ENCODE measurements around the gene LINGO3. TPM values are rescaled to one million over a fixed set of nuclear protein-coding genes. Genes with fewer than 3 reads are reported as not detected.
A peak's percentile ranks its signal among the peaks of the same experiment; 100 is the strongest.

The LINGO3 gene, protein sequence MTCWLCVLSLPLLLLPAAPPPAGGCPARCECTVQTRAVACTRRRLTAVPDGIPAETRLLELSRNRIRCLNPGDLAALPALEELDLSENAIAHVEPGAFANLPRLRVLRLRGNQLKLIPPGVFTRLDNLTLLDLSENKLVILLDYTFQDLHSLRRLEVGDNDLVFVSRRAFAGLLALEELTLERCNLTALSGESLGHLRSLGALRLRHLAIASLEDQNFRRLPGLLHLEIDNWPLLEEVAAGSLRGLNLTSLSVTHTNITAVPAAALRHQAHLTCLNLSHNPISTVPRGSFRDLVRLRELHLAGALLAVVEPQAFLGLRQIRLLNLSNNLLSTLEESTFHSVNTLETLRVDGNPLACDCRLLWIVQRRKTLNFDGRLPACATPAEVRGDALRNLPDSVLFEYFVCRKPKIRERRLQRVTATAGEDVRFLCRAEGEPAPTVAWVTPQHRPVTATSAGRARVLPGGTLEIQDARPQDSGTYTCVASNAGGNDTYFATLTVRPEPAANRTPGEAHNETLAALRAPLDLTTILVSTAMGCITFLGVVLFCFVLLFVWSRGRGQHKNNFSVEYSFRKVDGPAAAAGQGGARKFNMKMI
- total RNA-seq (2021) (2.0 to 2.9 TPM (median 2.8 TPM) in 3 replicates), Bru-seq, nascent RNA (percentile 21 among the genes with signal in this experiment)
- long read RNA-seq, experiment 1, partial matches to known transcripts, result 0 of 13 reads
- long read RNA-seq, experiment 1, other reads (novel, unspliced or antisense), result 11 of 13 reads
- long read RNA-seq, experiment 2, partial matches to known transcripts, result 0 of 2 reads
- long read RNA-seq, experiment 2, other reads (novel, unspliced or antisense), result 2 of 2 reads
- long read RNA-seq, experiment 3, result 0 reads

DNA sequence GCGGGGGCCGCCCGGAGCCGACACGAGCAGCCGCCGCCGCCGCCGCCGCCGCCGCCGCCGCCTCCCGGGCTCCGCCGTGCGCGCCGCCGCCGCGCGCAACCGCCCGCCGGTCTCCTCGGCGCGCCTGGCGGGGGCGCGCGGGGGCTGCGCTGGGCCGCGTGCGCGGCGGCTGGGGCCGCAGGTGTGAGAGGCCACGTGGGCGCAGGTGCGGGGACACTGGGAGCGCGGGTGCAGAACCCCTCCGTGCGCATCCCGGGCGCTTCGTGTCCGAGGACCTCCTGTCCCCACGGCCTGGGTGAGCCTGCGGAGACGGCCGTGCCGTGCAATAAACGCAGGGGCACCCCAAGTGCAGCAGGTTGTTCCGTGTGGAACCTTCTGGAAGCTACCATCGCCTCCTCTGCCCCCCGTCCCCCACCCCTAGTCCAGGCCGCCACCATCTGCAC, at the start of gene LINGO3:
Gene LINGO3 (minus strand): TSS at position 41 of the 443 bp plus-strand sequence. CDS start 16,378 bp downstream, outside the sequence.
- H3K4me1 Mint-ChIP-seq, result peaks cover 5% of the 10 kb centered on the region
- no peak for ATAC-seq
- peaks cover 17% of the 10 kb centered on the region for H3K27me3 Mint-ChIP-seq (ENCODE audit: low read depth)
- H3K27ac Mint-ChIP-seq, result no peak within 1 kb of the TSS
- no peaks in the 10 kb centered on the region for H3K9me3 Mint-ChIP-seq
- POLR2A ChIA-PET, result no interaction called here
- H3K36me3 Mint-ChIP-seq, result no peaks in the 10 kb centered on the region
- CTCF ChIA-PET, result interaction anchor here (0.5 to 1.7 kb wide), 5 partner anchors 8 to 1832 kb away, joined by 3 to 8 read pairs (median 5); no protein-coding TSS in a partner anchor
- DNase-seq (ENCODE audit: low spot score), result no peak
- H3K4me3 Mint-ChIP-seq, result peak within 1 kb of the TSS; percentile 53
- TF ChIP-seq CREM (CRISPR knock-in tag; IDR thresholded peaks at IDR 0.05), result no peak
- TF ChIP-seq FOXP1 (CRISPR knock-in tag; IDR thresholded peaks at IDR 0.05; ENCODE audit: borderline replicate concordance), result peak; percentile 85
- TF ChIP-seq, protein P1, sequence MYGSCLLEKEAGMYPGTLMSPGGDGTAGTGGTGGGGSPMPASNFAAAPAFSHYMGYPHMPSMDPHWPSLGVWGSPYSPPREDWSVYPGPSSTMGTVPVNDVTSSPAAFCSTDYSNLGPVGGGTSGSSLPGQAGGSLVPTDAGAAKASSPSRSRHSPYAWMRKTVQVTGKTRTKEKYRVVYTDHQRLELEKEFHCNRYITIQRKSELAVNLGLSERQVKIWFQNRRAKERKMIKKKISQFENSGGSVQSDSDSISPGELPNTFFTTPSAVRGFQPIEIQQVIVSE (CRISPR knock-in tag; IDR thresholded peaks at IDR 0.05; ENCODE audit: borderline replicate concordance), result no peak
- no peak for TF ChIP-seq CBFB (CRISPR knock-in tag; IDR thresholded peaks at IDR 0.05; ENCODE audit: low read depth)
- TF ChIP-seq, protein P2, sequence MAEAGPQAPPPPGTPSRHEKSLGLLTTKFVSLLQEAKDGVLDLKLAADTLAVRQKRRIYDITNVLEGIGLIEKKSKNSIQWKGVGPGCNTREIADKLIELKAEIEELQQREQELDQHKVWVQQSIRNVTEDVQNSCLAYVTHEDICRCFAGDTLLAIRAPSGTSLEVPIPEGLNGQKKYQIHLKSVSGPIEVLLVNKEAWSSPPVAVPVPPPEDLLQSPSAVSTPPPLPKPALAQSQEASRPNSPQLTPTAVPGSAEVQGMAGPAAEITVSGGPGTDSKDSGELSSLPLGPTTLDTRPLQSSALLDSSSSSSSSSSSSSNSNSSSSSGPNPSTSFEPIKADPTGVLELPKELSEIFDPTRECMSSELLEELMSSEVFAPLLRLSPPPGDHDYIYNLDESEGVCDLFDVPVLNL (CRISPR knock-in tag; IDR thresholded peaks at IDR 0.05; ENCODE audit: borderline replicate concordance, low read depth), result no peak
- no peak for TF ChIP-seq ZNF263 (CRISPR knock-in tag; IDR thresholded peaks at IDR 0.05; ENCODE audit: low read depth)
- TF ChIP-seq, protein P3, sequence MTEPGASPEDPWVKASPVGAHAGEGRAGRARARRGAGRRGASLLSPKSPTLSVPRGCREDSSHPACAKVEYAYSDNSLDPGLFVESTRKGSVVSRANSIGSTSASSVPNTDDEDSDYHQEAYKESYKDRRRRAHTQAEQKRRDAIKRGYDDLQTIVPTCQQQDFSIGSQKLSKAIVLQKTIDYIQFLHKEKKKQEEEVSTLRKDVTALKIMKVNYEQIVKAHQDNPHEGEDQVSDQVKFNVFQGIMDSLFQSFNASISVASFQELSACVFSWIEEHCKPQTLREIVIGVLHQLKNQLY (CRISPR knock-in tag; IDR thresholded peaks at IDR 0.05), result no peak
- TF ChIP-seq, protein P4, sequence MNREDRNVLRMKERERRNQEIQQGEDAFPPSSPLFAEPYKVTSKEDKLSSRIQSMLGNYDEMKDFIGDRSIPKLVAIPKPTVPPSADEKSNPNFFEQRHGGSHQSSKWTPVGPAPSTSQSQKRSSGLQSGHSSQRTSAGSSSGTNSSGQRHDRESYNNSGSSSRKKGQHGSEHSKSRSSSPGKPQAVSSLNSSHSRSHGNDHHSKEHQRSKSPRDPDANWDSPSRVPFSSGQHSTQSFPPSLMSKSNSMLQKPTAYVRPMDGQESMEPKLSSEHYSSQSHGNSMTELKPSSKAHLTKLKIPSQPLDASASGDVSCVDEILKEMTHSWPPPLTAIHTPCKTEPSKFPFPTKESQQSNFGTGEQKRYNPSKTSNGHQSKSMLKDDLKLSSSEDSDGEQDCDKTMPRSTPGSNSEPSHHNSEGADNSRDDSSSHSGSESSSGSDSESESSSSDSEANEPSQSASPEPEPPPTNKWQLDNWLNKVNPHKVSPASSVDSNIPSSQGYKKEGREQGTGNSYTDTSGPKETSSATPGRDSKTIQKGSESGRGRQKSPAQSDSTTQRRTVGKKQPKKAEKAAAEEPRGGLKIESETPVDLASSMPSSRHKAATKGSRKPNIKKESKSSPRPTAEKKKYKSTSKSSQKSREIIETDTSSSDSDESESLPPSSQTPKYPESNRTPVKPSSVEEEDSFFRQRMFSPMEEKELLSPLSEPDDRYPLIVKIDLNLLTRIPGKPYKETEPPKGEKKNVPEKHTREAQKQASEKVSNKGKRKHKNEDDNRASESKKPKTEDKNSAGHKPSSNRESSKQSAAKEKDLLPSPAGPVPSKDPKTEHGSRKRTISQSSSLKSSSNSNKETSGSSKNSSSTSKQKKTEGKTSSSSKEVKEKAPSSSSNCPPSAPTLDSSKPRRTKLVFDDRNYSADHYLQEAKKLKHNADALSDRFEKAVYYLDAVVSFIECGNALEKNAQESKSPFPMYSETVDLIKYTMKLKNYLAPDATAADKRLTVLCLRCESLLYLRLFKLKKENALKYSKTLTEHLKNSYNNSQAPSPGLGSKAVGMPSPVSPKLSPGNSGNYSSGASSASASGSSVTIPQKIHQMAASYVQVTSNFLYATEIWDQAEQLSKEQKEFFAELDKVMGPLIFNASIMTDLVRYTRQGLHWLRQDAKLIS (CRISPR knock-in tag; IDR thresholded peaks at IDR 0.05; ENCODE audit: borderline replicate concordance), result no peak
- no peak for TF ChIP-seq OVOL2 (CRISPR knock-in tag; IDR thresholded peaks at IDR 0.05; ENCODE audit: borderline replicate concordance)
- TF ChIP-seq NFYB (CRISPR knock-in tag; conservative IDR thresholded peaks at IDR 0.05; ENCODE audit: low read depth), result no peak
- TF ChIP-seq ZNF671 (CRISPR knock-in tag; IDR thresholded peaks at IDR 0.05), result no peak
- no peak for TF ChIP-seq TP53 (CRISPR knock-in tag; IDR thresholded peaks at IDR 0.05)
- no peak for TF ChIP-seq ZNF423 (CRISPR knock-in tag; IDR thresholded peaks at IDR 0.05)
- TF ChIP-seq, protein P5, sequence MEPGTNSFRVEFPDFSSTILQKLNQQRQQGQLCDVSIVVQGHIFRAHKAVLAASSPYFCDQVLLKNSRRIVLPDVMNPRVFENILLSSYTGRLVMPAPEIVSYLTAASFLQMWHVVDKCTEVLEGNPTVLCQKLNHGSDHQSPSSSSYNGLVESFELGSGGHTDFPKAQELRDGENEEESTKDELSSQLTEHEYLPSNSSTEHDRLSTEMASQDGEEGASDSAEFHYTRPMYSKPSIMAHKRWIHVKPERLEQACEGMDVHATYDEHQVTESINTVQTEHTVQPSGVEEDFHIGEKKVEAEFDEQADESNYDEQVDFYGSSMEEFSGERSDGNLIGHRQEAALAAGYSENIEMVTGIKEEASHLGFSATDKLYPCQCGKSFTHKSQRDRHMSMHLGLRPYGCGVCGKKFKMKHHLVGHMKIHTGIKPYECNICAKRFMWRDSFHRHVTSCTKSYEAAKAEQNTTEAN (CRISPR knock-in tag; IDR thresholded peaks at IDR 0.05), result no peak; the same call in 1 of the 2 replicates
- 0 out of 2 replicates have a peak, but pooled peaks have one; percentile 23 for TF ChIP-seq JUN (CRISPR knock-in tag; IDR thresholded peaks at IDR 0.05)
- TF ChIP-seq, protein P6, sequence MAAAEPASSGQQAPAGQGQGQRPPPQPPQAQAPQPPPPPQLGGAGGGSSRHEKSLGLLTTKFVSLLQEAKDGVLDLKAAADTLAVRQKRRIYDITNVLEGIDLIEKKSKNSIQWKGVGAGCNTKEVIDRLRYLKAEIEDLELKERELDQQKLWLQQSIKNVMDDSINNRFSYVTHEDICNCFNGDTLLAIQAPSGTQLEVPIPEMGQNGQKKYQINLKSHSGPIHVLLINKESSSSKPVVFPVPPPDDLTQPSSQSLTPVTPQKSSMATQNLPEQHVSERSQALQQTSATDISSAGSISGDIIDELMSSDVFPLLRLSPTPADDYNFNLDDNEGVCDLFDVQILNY (CRISPR knock-in tag; IDR thresholded peaks at IDR 0.05), result no peak
- TF ChIP-seq ZNF138 (CRISPR knock-in tag; conservative IDR thresholded peaks at IDR 0.05), result no peak
- TF ChIP-seq, protein P7, sequence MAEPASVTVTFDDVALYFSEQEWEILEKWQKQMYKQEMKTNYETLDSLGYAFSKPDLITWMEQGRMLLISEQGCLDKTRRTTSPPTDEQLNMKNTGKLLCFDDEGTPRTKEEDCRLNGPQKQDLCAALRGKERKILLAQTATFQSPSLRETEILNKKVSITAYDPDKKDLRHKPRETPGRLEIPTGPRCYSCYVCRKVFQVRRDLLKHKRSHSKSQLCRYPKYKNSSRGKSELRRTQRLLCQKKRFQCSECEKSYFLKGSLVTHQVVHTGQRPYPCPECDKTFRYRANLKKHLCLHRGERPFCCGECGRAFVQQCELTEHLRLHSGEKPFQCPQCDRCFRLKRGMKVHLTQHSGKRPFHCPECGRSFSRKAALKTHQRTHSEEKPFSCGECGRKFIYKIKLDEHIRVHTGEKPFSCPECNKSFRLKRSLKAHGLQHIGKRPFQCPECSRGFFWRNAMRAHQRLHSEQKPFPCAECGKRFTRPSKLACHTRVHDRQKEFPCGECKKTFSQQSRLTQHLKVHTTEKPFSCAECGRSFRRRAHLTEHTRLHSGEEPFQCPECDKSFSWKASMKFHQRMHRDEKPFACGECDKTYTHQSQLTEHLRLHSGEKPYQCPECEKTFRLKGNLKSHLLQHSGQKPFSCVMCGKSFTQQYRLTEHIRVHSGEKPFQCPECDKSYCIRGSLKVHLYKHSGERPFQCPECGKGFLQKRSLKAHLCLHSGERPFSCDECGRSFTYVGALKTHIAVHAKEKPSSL (CRISPR knock-in tag; conservative IDR thresholded peaks at IDR 0.05), result no peak
- no peak for TF ChIP-seq NR1H2 (CRISPR knock-in tag; IDR thresholded peaks at IDR 0.05)
- TF ChIP-seq GRHL2 (CRISPR knock-in tag; IDR thresholded peaks at IDR 0.05; ENCODE audit: insufficient replicate concordance, severe bottlenecking), result no peak
- no peak; the same call in 1 of the 2 replicates for TF ChIP-seq FOXK1 (CRISPR knock-in tag; IDR thresholded peaks at IDR 0.05)
- TF ChIP-seq ZNF396 (CRISPR knock-in tag; IDR thresholded peaks at IDR 0.05; ENCODE audit: borderline replicate concordance), result no peak
- TF ChIP-seq NR3C1 (CRISPR knock-in tag; conservative IDR thresholded peaks at IDR 0.05; ENCODE audit: low read depth), result no peak
- no peak for TF ChIP-seq GTF2I (CRISPR knock-in tag; conservative IDR thresholded peaks at IDR 0.05)
